Gastroesophageal sphincter (tissue), 3 donors: ENCODE measurements around the gene DNAH10.

Experiments used
- EP300 ChIP-seq: sonication (generic); formaldehyde crosslinking; IDR thresholded peaks from one replicate; pipeline ENCODE4 v1.6.1; 2017; ENCODE audit warnings: antibody characterized with exemption, mild to moderate bottlenecking
- TF ChIP-seq, protein P1 (sequence below), 4 experiments: fragments of 200-600 bp in 2 of 4; fragments of 450-650 bp in 2 of 4; sonication (generic) in 1 of 4; IDR thresholded peaks; one replicate each; pipeline ENCODE4 v1.5.1; 2017 to 2019; ENCODE audit warnings: antibody characterized with exemption in 4 of 4, mild to moderate bottlenecking in 2 of 4, moderate library complexity in 2 of 4

DNA sequence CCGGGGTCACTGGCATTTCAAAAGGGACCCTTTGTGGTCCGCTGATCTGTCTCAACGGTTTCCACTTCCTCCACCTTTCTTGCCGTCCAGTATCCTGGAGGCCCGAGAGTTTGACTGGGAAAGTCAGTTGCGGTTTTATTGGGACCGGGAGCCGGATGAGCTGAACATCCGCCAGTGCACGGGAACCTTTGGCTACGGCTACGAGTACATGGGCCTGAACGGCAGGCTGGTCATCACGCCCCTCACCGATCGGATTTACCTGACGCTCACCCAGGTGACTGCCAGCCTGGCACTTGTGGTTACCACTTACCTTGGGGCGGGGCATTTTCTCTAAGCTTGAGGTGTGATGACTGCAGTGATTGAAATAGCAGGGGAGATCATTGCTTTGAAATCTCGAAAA lies 83.8 kb downstream of the DNAH10 start:
- TF ChIP-seq, protein P1, sequence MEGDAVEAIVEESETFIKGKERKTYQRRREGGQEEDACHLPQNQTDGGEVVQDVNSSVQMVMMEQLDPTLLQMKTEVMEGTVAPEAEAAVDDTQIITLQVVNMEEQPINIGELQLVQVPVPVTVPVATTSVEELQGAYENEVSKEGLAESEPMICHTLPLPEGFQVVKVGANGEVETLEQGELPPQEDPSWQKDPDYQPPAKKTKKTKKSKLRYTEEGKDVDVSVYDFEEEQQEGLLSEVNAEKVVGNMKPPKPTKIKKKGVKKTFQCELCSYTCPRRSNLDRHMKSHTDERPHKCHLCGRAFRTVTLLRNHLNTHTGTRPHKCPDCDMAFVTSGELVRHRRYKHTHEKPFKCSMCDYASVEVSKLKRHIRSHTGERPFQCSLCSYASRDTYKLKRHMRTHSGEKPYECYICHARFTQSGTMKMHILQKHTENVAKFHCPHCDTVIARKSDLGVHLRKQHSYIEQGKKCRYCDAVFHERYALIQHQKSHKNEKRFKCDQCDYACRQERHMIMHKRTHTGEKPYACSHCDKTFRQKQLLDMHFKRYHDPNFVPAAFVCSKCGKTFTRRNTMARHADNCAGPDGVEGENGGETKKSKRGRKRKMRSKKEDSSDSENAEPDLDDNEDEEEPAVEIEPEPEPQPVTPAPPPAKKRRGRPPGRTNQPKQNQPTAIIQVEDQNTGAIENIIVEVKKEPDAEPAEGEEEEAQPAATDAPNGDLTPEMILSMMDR (IDR thresholded peaks at IDR 0.05) = no peak
- no peak for TF ChIP-seq EP300
